IPS DF 4.7 (cell line): ENCODE data around the gene GAGE10.
"Not testable (repeated sequence)": the region's sequence is repeated elsewhere in the genome, so short reads cannot be mapped to it uniquely, and the experiment has no call there.

Source experiments
- DNase-seq: peaks from one replicate; pipeline ENCODE4 v3.0.0-alpha.2; 2013; ENCODE audit warnings: low spot score; ENCODE audit errors: extremely low read depth

Gene GAGE10

DNA sequence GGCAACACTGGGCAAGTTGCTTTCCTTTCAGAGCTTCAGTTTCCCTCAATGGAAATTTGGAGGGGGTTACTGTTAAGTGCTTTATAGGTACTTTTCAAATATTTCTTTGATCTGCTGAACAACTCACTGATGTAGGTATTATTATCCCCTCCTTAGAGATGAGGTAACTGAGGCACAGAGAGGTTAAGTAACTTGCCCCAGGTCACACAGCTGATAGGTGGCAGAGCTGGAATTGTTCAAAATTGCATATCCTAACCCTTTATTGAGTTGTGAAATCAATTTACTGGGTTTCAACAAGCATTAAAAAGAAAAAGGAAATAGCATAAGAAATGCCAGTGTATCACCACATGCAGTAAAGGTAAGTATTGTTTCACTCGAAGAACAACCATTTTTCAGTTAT is 27.2 kb upstream of the GAGE10 start:
- no peak for DNase-seq

- DNase-seq = no peak
These were observed 26.5 kb upstream of the GAGE10 start for GRCh38 chrX:49276671-49277534.

DNA sequence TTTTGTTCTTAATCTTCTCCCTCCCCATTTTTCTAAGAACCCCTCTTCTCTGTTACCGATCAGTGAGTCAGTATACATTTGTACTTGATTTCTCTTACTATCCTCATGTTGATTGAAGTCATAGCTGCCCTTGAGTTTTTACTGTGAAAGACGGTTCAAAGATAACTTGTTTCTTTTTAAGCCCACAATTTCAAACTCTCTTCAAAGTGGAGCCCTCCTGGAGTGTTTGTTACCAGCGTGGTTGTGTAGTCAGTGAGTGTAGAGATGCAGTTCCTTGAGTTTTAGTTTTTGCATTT is 26.0 kb upstream of the GAGE10 start:
- DNase-seq = no peak

GRCh38 chrX:49278081-49278480 is 25.4 kb upstream of the GAGE10 start:
- DNase-seq = no peak

- DNase-seq = no peak
These were observed 20.8 kb upstream of the GAGE10 start for GRCh38 chrX:49282647-49283011.

DNA sequence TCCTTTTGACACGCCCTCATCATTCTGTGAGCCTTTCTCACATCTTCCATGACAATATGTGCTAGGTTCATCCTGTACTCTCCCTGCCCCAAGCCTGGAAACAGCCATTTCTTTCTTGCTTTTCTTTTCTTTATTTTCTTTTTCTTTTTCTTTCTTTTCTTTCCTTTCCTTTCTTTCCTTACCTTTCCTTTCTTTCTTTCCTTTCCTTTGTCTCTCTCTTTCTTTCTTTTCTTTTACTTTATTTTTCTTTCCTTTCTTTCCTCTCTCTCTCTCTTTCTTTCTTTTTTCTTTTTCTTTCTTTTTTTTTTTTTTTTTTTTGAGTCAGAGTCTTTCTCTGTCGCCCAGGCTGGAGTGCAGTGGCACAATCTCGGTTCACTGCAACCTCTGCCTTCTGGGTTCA is 19.2 kb upstream of the GAGE10 start:
- no peak for DNase-seq

GRCh38 chrX:49286136-49286535 is 17.3 kb upstream of the GAGE10 start:
- DNase-seq = no peak

- DNase-seq = no peak
These were observed 16.9 kb upstream of the GAGE10 start for GRCh38 chrX:49286581-49286980.

GRCh38 chrX:49287665-49288064 is 15.8 kb upstream of the GAGE10 start:
- DNase-seq = no peak

GRCh38 chrX:49290215-49290614 is 13.2 kb upstream of the GAGE10 start:
- DNase-seq = no peak

GRCh38 chrX:49291615-49292337 is 11.7 kb upstream of the GAGE10 start:
- DNase-seq = peak; percentile 38

DNA sequence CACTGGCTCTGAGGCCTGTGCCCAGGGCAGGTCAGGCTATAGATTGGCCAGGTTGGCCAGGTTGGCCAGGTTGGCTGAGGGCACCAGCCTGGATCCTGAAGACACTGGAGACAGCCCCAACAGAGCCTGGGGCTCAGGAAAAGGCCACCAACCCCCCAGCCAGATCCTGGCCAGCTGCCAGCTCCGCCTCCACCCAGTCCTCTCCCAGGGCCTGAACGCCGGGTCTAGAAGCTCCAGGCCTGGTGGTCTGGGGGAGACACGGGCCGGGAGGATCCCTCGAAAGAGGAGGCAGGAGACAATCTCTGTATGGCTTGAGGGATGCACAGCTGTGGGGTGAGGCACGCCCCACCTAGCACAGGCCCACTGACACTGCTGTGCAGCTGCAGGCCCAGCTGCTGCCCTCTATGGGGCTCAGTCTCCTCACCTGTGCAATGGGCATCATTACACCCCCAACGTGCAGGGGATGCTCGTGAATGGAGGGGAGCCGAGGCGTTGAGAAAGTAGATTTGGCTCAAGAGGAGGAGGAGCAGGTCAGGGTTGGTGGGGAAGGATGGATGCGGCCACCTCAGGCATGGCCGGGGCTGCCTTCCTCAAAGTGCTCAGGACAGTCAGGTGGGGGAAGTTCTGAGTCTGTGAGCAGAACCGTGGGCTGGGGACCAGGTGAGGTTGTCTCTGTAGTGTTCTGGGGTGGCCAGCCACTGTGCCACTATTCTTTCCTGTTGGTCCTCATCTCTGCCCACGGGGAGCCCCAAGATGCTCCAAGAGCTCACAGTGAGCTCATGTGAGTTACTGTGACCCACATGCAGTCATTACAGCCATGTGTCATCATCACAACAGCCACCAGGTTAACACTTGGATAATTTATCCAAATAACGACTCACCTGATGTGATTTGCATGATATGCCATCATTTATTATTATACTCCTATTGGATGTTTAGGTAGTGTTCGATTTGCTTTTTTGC is 10.8 kb upstream of the GAGE10 start:
- DNase-seq = no peak

GRCh38 chrX:49299293-49299692 is 4.2 kb upstream of the GAGE10 start:
- not testable (repeated sequence) for DNase-seq

DNA sequence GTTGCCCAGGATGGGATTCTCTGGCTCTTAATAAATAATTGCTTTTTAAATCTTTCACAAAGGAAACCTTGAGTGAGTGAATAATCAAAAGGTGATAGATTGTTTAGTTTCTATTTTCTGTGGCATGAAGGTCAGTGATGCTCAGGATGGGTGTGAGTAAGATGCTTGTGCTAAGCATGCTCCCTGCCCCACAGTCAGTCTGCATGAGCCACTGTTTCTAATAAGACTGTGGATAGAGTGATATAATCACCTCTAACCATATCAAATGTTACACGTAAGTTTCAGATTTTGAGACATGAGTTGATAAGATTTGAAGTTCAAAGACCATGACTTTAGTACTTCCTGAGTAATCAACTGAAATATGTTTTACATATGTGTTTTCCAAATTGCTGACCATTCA is 2.7 kb upstream of the GAGE10 start:
- no peak for DNase-seq

DNA sequence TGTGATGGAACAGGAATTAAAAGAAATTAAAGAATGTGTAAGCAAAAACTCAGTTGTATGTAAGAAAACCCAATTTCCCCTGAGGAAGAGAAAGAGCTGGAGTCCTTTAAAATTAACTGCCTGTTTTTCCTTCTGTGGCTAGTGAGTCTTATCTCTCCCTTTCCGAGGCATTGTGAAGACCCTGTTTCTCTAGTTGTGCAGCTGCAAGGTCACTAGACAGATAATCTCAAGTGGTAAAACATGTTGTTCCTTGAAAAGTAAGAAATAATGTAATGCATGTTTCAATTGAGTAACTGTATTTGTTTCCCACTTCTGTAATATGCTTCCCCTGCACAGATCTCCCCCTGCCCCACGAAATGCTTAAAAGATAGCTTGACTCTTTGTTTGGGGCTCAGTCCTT is 4.3 kb downstream of the GAGE10 start:
- not testable (repeated sequence) for DNase-seq

DNA sequence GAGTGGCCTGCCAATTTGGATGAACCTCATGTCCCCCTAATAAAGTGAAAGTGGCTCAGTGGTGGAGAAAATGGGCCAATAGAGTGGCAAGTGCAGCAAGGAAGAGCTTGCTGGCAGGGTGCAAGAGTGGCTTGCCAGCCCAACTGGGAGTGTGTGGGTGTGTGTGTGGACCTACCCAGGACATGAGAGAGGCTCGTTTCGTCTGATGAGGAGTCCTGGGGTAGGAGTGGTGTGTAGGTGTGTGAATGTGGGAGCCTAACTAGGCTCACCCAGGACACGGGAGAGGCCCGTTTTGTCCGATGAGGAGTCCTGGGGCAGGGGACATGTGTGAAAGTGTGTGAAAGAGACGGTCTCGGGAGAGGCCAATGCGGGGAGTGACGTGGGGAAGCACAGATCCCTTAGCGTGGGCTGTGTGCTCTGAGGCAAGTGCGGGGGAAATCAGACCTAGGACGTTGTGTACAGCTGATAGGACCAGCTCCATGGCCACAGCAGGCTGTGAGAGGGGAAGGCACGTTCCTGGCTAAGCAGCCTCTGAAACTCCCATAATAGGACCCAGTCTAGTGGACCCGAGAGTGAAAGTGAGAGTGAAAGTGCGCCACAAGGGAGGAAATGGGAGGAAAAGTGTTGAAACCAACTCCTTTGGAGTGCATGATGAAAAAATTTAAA is 5.3 kb downstream of the GAGE10 start:
- no peak for DNase-seq

DNA sequence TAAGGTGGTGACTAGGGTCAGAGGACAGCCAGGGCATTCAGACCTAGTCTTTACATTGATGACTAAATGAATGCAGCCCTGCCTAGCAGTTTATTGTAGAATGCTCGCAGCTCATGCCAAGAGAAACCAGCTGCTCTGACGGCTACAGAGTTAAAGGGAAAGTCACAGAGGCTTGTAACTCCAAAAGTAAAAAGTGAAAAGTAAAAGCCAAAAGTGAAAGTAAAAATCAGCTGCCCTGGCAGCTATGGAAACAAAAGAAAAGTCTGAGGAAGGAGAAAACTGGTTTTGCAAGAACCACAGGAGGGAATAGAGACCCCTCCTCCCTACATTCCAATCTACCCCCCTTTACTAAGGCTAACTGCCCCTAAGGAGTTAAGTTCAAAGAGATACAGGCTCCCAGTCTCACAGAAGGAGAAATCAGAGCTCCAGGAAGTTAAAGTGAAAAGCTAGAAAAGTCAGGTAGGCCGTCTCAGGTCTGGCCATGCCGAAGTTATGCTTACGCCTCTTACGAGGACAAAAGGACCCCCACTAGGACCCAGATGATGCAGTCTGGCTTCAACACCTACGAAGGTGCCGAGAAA is 6.0 kb downstream of the GAGE10 start:
- peak; percentile 41 for DNase-seq

- no peak for DNase-seq
These were observed 6.9 kb downstream of the GAGE10 start for GRCh38 chrX:49310371-49310770.

DNA sequence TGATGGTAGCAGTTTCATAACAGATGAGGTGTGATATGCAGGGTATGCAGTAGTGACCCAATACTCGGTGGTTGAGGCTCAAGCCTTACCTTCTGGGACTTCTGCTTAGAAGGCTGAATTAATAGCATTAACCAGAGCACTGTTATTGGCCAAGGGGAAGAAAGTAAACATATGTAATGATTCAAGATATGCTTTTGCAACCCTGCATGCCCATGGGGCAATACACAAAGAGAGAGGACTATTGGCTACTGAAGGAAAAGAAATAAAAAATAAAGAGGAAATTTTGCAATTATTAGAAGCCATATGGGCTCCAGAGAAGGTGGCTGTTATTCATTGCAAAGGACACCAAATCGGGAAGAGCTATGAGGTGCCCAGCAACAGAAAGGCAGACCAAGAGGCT is 8.7 kb downstream of the GAGE10 start:
- no peak for DNase-seq

GRCh38 chrX:49316085-49316484 is 12.6 kb downstream of the GAGE10 start:
- DNase-seq = no peak

- not testable (repeated sequence) for DNase-seq
These were observed 18.3 kb downstream of the GAGE10 start, which contains the start of gene GAGE12J for GRCh38 chrX:49321737-49322136. Gene GAGE12J, plus strand, starts transcription at chrX:49322037. Its CDS starts 1,157 bp downstream, at chrX:49323194.
